H1 (cell line): ENCODE data around the gene GGN. TPM values are rescaled to one million over a fixed set of nuclear protein-coding genes. Genes with fewer than 3 reads are reported as not detected.

ENCODE experiments used
- NANOG ChIP-seq: IDR thresholded peaks from 2 replicates; pipeline ENCODE4 v1.6.1; 2011; ENCODE audit warnings: low read length, low read depth, mild to moderate bottlenecking, inconsistent platforms; ENCODE audit not compliant: insufficient read depth, poor library complexity, severe bottlenecking
- polyA plus RNA-seq, 7 experiments: library from polyadenylated mRNA; depleted of rRNA in 3 of 7; stranded (reverse) in 5 of 7; unstranded in 2 of 7; fragments of >200 nt in 5 of 7; fragments of 200-250 nt in 2 of 7; gene quantifications; 1 replicate in 5 of 7; 2 replicates in 1 of 7; 4 replicates in 1 of 7; pipeline versions ENCODE4 v1.2.1 to v1.2.3, GENCODE V29; 2011 to 2013; ENCODE audit warnings: missing spikeins in 2 of 7, mixed read lengths in 2 of 7
- total RNA-seq: library from RNA; stranded (reverse); fragmentation: NEBNext Ultra II Directional; extraction: Animal tissue kit (Norgen Biotek cat#: 25700); gene quantifications from 2 replicates; pipeline ENCODE4 v1.2.1, GENCODE V29; 2021

Gene GGN
- total and polyA plus RNA-seq, 2 of the 8 experiments (the other 6 are each of a cell fraction or from before 2014, with no cell fraction given), result 0.47 to 1.2 TPM

GRCh38 chr19:38434549-38435051 is 46.8 kb upstream of the GGN start (continued):
- no peak for TF ChIP-seq NANOG
